Stimulated activated effector memory CD8-positive, alpha-beta T cell treated with anti-CD3 and anti-CD28 coated beads, Interleukin-12 subunit alpha, Interleukin-12 subunit beta, amount 100 ng/mL, for 72 hours (primary cell): ENCODE measurements around the gene GNAI3.

Experiments
- ATAC-seq: fragments of 150-1000 bp; cut with Tn5 transposase; 2 replicates; pipeline ENCODE4 v1.10.0; 2021
- DNase-seq, 2 donors: peaks; one replicate each; pipeline ENCODE4 v3.0.0; 2021 to 2022; ENCODE audit warnings: low spot score in 2 of 2
- H3K27ac Mint-ChIP-seq: one replicate; pipeline ENCODE4 v1.8.0; 2022; ENCODE audit warnings: mild to moderate bottlenecking, mixed read lengths
- H3K36me3 Mint-ChIP-seq: one replicate; pipeline ENCODE4 v1.8.0; 2022; ENCODE audit warnings: mild to moderate bottlenecking, mixed read lengths
- H3K4me1 Mint-ChIP-seq: one replicate; pipeline ENCODE4 v1.8.0; 2022; ENCODE audit warnings: mixed read lengths
- H3K4me3 Mint-ChIP-seq: one replicate; pipeline ENCODE4 v1.8.0; 2022; ENCODE audit warnings: mild to moderate bottlenecking, mixed read lengths
- H3K9me3 Mint-ChIP-seq: one replicate; pipeline ENCODE4 v1.8.0; 2022; ENCODE audit warnings: mixed read lengths

GNAI3 gene

DNA sequence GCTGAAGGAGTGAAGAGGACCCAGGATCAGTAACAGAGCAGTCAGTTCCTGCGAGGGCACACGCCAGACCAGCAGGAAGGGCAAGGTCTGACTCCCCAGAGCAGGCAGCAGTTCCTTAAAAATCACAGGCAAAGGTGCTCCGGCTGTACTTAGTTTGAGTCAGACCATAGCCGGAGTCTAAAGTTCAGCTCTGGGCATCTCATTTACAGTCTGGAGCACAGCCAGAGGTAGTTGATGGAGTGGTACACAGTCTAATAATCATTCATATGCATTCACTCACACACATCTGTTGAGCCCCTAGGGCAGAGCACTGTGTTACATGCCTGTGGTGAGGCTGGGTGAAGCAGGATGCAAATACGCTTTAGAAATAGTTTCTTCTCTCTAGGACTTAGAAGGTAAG lies 31.5 kb upstream of the GNAI3 start:
- DNase-seq, result no peak
- H3K27ac Mint-ChIP-seq, result no peak overlapping the region

DNA sequence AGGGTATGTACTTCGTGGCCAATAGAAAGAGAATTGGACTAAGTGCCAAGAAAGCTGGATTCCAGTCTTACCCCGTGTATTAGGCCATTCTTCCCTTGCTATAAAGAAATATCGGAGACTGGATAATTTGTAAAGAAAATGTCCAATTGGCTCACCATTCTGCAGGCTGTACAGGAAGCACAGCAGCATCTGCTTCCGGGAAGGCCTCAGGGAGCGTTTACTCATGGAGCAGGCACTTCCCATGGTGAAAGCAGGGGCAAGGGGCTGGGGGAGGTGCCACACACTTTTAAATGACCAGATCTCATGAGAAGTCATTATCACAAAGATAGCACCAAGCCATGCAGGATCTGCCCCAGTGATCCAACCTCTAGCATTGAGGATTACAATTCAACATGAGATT lies 31.1 kb upstream of the GNAI3 start:
- H3K36me3 Mint-ChIP-seq, result no peaks in the 10 kb centered on the region

More for the DNA sequence above, 31.5 kb upstream of the GNAI3 start:
- Mint-ChIP-seq H3K4me3 (no peak overlapping the region), H3K4me1 (no peaks in the 10 kb centered on the region), H3K36me3 (no peaks in the 10 kb centered on the region), H3K9me3 (no peaks in the 10 kb centered on the region)
- ATAC-seq, result no peak

GRCh38 chr1:109521002-109521951 lies 27.1 kb upstream of the GNAI3 start:
- H3K9me3 Mint-ChIP-seq, result no peaks in the 10 kb centered on the region
- no peak overlapping the region for H3K27ac Mint-ChIP-seq
- no peak for ATAC-seq
- no peak for DNase-seq
- no peaks in the 10 kb centered on the region for H3K36me3 Mint-ChIP-seq
- no peaks in the 10 kb centered on the region for H3K4me1 Mint-ChIP-seq
- H3K4me3 Mint-ChIP-seq, result no peak overlapping the region

More for the DNA sequence above, 31.1 kb upstream of the GNAI3 start:
- ATAC-seq (no peak), DNase-seq (no peak)
- H3K4me3 Mint-ChIP-seq, result no peak overlapping the region
- no peak overlapping the region for H3K27ac Mint-ChIP-seq
- H3K4me1 Mint-ChIP-seq, result no peaks in the 10 kb centered on the region
- H3K9me3 Mint-ChIP-seq, result no peaks in the 10 kb centered on the region

GRCh38 chr1:109522026-109522425 lies 26.4 kb upstream of the GNAI3 start:
- Mint-ChIP-seq H3K4me3 (no peak overlapping the region), H3K27ac (no peak overlapping the region), H3K9me3 (no peaks in the 10 kb centered on the region), H3K36me3 (no peaks in the 10 kb centered on the region), H3K4me1 (no peaks in the 10 kb centered on the region)
- ATAC-seq (no peak), DNase-seq (no peak)

DNA sequence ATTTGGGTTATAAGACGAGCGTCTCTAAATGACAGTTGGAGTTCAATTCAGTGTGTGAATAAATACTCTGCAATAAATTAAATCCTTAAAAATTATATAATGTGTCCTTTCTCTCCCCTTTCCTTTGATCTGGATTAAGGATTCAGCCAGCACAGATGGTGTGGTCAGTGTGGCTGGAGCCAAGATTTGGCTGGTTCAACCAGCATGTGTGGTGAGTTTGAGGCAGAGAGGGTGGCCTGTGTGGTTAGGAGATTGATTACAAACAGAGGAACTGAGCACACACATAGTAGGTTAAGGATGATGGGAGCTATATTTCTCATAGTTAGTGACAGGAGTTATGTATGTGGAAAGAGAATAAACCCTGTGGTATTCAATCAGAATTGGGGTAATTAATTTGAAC lies 24.7 kb upstream of the GNAI3 start:
- Mint-ChIP-seq H3K27ac (no peak overlapping the region), H3K4me1 (no peaks in the 10 kb centered on the region), H3K36me3 (no peaks in the 10 kb centered on the region), H3K9me3 (no peaks in the 10 kb centered on the region), H3K4me3 (no peak overlapping the region)
- DNase-seq, result no peak
- no peak for ATAC-seq

GRCh38 chr1:109527098-109527811 lies 21.2 kb upstream of the GNAI3 start:
- H3K9me3 Mint-ChIP-seq, result no peaks in the 10 kb centered on the region

GRCh38 chr1:109527846-109528695 lies 20.3 kb upstream of the GNAI3 start:
- peak overlapping the region; percentile 20 for H3K27ac Mint-ChIP-seq
- H3K36me3 Mint-ChIP-seq, result no peaks in the 10 kb centered on the region
- no peak overlapping the region for H3K4me3 Mint-ChIP-seq
- no peak for ATAC-seq
- no peak for DNase-seq
- no peaks in the 10 kb centered on the region for H3K9me3 Mint-ChIP-seq
- H3K4me1 Mint-ChIP-seq, result peaks cover 20% of the 10 kb centered on the region

More at GRCh38 chr1:109527098-109527811, 21.2 kb upstream of the GNAI3 start:
- ATAC-seq, result no peak
- Mint-ChIP-seq H3K36me3 (no peaks in the 10 kb centered on the region), H3K27ac (peak overlapping the region; percentile 20), H3K4me3 (no peak overlapping the region), H3K4me1 (peaks cover 12% of the 10 kb centered on the region)
- DNase-seq, result no peak

GRCh38 chr1:109528712-109529111 lies 19.7 kb upstream of the GNAI3 start:
- no peak for DNase-seq
- no peaks in the 10 kb centered on the region for H3K36me3 Mint-ChIP-seq
- no peaks in the 10 kb centered on the region for H3K9me3 Mint-ChIP-seq
- no peak overlapping the region for H3K4me3 Mint-ChIP-seq
- peaks cover 22% of the 10 kb centered on the region for H3K4me1 Mint-ChIP-seq
- ATAC-seq, result no peak
- peak overlapping the region; percentile 40 for H3K27ac Mint-ChIP-seq

- Mint-ChIP-seq H3K27ac (peak overlapping the region; percentile 40), H3K4me1 (peaks cover 22% of the 10 kb centered on the region), H3K4me3 (no peak overlapping the region), H3K36me3 (no peaks in the 10 kb centered on the region), H3K9me3 (no peaks in the 10 kb centered on the region)
- DNase-seq (no peak), ATAC-seq (no peak)
Observed at GRCh38 chr1:109529881-109530456, 18.4 kb upstream of the GNAI3 start.

DNA sequence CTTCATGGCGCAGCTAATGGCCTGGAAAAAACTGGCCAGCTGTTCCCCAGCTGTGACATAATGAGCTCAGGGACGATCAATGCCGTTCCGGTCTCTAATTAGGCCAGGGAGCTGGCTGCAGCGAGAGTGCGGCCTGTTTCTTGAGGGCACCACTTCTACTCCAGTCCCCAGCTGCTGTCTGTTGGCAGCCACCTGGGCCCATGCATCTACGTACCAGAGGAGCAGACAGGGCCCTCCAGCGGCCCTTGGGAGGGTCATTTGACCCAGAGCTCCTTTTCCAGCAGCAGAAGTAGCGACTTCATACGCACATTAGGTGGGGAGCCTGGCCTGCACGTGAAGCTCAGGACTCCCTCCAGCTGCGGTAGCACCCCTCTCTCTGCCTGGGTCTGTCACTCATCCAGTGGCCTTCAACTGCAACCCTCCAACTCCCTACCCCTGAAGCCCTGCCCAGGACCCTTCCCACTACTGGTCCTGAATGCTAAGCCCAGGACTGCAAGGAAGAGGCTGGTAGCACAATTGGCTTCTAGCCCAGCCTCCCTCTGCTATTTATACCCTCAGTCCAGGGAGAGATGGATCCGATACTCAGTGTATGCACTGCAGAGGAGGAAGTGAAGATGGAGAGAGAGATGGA lies 17.8 kb upstream of the GNAI3 start:
- peak overlapping the region; percentile 58 for H3K27ac Mint-ChIP-seq
- H3K36me3 Mint-ChIP-seq, result no peaks in the 10 kb centered on the region
- no peaks in the 10 kb centered on the region for H3K9me3 Mint-ChIP-seq
- DNase-seq, result no peak
- no peak overlapping the region for H3K4me3 Mint-ChIP-seq
- ATAC-seq, result no peak
- H3K4me1 Mint-ChIP-seq, result peaks cover 22% of the 10 kb centered on the region

DNA sequence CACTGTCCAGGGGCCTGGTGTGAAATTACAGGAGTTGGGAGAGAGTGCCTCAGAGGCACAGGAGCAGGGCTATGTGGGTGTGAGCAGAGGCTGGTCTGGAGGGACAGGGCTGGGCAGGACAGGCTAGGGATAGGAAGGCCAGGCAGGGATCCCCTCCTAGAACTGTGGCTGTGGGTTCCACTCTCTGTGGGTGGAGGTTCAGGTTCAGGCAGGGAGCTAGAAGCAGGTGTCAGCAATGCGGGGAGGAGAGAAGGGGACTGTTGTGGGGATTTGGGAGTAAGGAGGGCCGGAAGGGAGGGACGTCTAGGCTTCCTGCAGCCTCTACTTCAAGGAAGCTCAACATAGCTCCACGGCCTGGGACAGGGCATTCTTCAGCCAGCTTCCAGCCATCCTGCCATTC lies 17.0 kb upstream of the GNAI3 start:
- Mint-ChIP-seq H3K9me3 (no peaks in the 10 kb centered on the region), H3K4me1 (peaks cover 22% of the 10 kb centered on the region), H3K4me3 (no peak overlapping the region), H3K27ac (peak overlapping the region; percentile 58), H3K36me3 (no peaks in the 10 kb centered on the region)
- DNase-seq (no peak), ATAC-seq (no peak)

- peak overlapping the region; percentile 71 for H3K4me3 Mint-ChIP-seq
- ATAC-seq, result no peak
- no peaks in the 10 kb centered on the region for H3K36me3 Mint-ChIP-seq
- peak overlapping the region; percentile 97 for H3K27ac Mint-ChIP-seq
- no peak for DNase-seq
- H3K9me3 Mint-ChIP-seq, result no peaks in the 10 kb centered on the region
- peaks cover 22% of the 10 kb centered on the region for H3K4me1 Mint-ChIP-seq
Observed at GRCh38 chr1:109531826-109532364, 16.5 kb upstream of the GNAI3 start.

GRCh38 chr1:109532365-109533136 lies 15.9 kb upstream of the GNAI3 start:
- Mint-ChIP-seq H3K27ac (peak overlapping the region; percentile 97), H3K9me3 (no peaks in the 10 kb centered on the region), H3K4me1 (peaks cover 22% of the 10 kb centered on the region), H3K36me3 (no peaks in the 10 kb centered on the region), H3K4me3 (peak overlapping the region; percentile 71)
- peak; percentile 93 for ATAC-seq
- DNase-seq, result peak; percentile 94 to 97
